Brain microvascular endothelial cell (primary cell): ENCODE data around the gene TNIP1.
A peak's percentile ranks its signal among the peaks of the same experiment; 100 is the strongest.

Source experiments
- DNase-seq: peaks from one replicate; pipeline ENCODE4 v3.0.0-alpha.2; 2020
- H3K27ac ChIP-seq: fragments of 250-450 bp; sonication (Bioruptor Pico); 2 replicates; pipeline ENCODE4 v1.5.1; 2020; ENCODE audit warnings: mild to moderate bottlenecking, moderate library complexity
- H3K27me3 ChIP-seq: fragments of 250-450 bp; sonication (Bioruptor Pico); replicated peaks from 2 replicates; pipeline ENCODE4 v1.5.1; 2020; ENCODE audit warnings: mild to moderate bottlenecking
- H3K36me3 ChIP-seq: fragments of 250-450 bp; sonication (Bioruptor Pico); replicated peaks from 2 replicates; pipeline ENCODE4 v1.5.1; 2020; ENCODE audit warnings: mild to moderate bottlenecking
- H3K4me3 ChIP-seq: 2 replicates; pipeline ENCODE4 v1.5.1; 2011; ENCODE audit warnings: low read depth, mild to moderate bottlenecking, control low read depth, low read length, moderate library complexity
- CTCF ChIP-seq: IDR thresholded peaks from 2 replicates; pipeline ENCODE4 v1.5.1; 2011; ENCODE audit warnings: low read depth, mild to moderate bottlenecking, moderate library complexity, low read length, control low read depth, inconsistent platforms; ENCODE audit errors: missing control alignments
- in situ Hi-C: cut with HindIII; loops from 2 replicates; pipeline ENCODE4 v1.10.0; 2017; ENCODE audit warnings: low sequenced_read_pairs, low pct_ligation_motif_present

Gene TNIP1

GRCh38 chr5:151077419-151077818 is 3.4 kb downstream of the TNIP1 start:
- in situ Hi-C loops, result no loop called here
- Histone ChIP-seq H3K27ac (no peak overlapping the region), H3K27me3 (no peaks in the 10 kb centered on the region), H3K4me3 (no peak overlapping the region), H3K36me3 (peaks cover 7% of the 10 kb centered on the region)
- TF ChIP-seq CTCF, result no peak
- DNase-seq, result no peak

DNA sequence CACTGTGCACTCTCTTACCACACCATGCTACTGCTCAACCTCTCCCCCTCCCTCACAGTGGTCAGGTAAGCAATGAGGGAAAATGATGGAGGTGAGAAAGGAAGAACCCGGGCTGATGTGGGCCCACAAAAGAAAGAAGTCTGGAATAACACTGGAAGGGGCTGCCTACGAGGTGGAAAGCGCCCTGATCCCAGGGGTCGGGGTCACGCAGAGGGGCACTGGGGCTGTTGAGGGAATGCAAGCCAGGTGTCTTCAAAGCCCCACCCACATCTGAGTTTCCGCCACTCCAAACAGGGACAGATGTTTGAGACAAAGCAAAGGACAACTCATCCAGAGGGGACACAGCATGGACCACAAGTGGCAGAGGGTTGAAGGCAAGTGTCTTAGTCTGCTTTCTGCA is 4.2 kb downstream of the TNIP1 start:
- DNase-seq, result no peak
- Histone ChIP-seq H3K27me3 (no peaks in the 10 kb centered on the region), H3K4me3 (no peak overlapping the region), H3K27ac (no peak overlapping the region), H3K36me3 (peaks cover 7% of the 10 kb centered on the region)
- TF ChIP-seq CTCF, result no peak
- in situ Hi-C loops, result no loop called here

GRCh38 chr5:151075698-151076331 is 5.0 kb downstream of the TNIP1 start:
- in situ Hi-C loops, result no loop called here
- DNase-seq, result peak; percentile 49
- Histone ChIP-seq H3K36me3 (peaks cover 7% of the 10 kb centered on the region), H3K27me3 (no peaks in the 10 kb centered on the region), H3K27ac (peak overlapping the region; percentile 32), H3K4me3 (no peak overlapping the region)
- TF ChIP-seq CTCF, result no peak

DNA sequence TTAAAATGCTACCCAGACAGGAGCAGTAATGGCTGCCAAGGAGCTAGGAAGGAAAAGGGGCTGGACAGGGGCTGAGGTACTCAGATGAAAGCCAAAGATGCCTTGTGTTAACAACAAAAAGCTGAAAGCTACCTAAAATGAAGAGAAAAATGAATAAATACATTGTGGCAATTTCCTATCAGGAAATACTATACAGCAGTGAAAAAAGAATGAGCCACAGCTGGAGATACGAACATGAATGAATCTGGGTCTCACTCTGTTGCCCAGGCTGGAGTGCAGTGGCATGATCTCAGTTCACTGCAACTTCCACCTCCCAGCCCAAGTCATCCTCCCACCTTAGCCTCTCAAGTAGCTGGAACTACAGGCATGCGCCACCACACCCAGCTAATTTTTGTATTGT is 6.3 kb downstream of the TNIP1 start:
- H3K27ac ChIP-seq, result no peak overlapping the region

GRCh38 chr5:151073280-151073679 is 7.6 kb downstream of the TNIP1 start:
- Histone ChIP-seq H3K4me3 (no peak overlapping the region), H3K36me3 (peaks cover 5% of the 10 kb centered on the region), H3K27ac (peak overlapping the region; percentile 57), H3K27me3 (no peaks in the 10 kb centered on the region)
- in situ Hi-C loops, result no loop called here
- TF ChIP-seq CTCF, result no peak
- DNase-seq, result no peak

More for the DNA sequence above, 6.3 kb downstream of the TNIP1 start:
- Histone ChIP-seq H3K36me3 (peaks cover 7% of the 10 kb centered on the region), H3K4me3 (no peak overlapping the region), H3K27me3 (no peaks in the 10 kb centered on the region)
- in situ Hi-C loops, result no loop called here
- no peak for TF ChIP-seq CTCF
- no peak for DNase-seq

GRCh38 chr5:151072630-151073025 is 8.2 kb downstream of the TNIP1 start:
- DNase-seq, result peak; percentile 71
- H3K4me3 ChIP-seq, result no peak overlapping the region
- peaks cover 8% of the 10 kb centered on the region for H3K36me3 ChIP-seq
- in situ Hi-C loops, result no loop called here
- peak overlapping the region; percentile 57 for H3K27ac ChIP-seq
- H3K27me3 ChIP-seq, result no peaks in the 10 kb centered on the region
- TF ChIP-seq CTCF, result no peak
